ENCODE data around the gene GMPPA.

DNA sequence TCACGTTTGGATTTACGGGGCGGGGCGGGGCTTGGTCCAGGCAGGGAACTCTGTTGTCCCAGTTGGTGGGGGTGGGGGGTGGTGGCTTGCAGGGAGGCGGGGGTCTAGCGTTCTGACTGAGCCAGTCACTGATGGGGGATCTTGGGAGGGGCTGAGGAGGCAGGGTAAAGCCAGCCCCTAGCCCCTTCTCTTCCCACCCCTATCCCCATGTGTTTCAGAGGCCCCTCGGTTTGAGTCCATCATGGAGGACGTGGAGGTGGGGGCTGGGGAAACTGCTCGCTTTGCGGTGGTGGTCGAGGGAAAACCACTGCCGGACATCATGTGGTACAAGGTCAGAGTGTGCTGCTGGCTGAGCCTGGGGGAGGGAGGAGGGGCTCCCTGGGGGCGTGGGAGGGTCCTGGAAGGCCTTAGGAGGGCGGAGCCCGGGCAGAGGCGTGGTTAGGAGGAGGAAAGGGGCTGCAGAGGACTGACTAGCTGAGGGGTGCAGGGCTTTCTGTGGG, 22.0 kb upstream of the GMPPA start:
- TF ChIP-seq CTCF (conservative IDR thresholded peaks at IDR 0.05; ENCODE audit: low read depth, low read length): no peak
- no peak for TF ChIP-seq EZH2 (IDR thresholded peaks at IDR 0.05; ENCODE audit: low read length, unreplicated experiment)

Data from PC-3 (cell line).